ENCODE data around the gene PSEN2. TPM values are rescaled to one million over a fixed set of nuclear protein-coding genes. Genes with fewer than 3 reads are reported as not detected.
"Not testable (repeated sequence)": the region's sequence is repeated elsewhere in the genome, so short reads cannot be mapped to it uniquely, and the experiment has no call there.

Gene PSEN2
- total and polyA plus RNA-seq, 4 experiments from 2014 or later, result 3.5 to 4.9 (median 3.9) TPM

DNA sequence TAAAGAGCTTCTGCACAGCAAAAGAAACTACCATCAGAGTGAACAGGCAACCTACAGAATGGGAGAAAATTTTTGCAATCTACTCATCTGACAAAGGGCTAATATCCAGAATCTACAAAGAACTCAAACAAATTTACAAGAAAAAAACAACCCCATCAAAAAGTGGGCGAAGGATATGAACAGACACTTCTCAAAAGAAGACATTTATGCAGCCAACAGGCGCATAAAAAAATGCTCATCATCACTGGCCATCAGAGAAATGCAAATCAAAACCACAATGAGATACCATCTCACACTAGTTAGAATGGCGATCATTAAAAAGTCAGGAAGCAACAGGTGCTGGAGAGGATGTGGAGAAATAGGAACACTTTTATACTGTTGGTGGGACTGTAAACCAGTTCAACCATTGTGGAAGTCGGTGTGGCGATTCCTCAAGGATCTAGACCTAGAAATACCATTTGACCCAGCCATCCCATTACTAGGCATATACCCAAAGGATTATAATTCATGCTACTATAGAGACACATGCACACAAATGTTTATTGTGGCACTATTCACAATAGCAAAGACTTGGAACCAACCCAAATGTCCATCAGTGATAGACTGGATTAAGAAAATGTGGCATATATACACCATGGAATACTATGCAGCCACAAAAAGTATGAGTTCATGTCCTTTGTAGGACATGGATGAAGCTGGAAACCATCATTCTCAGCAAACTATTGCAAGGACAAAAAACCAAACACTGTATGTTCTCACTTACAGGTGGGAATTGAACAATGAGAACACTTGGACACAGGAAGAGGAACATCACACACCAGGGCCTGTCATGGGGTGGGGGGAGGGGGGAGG lies 59.1 kb downstream of the PSEN2 start:
- H3K27me3 Mint-ChIP-seq; H3K36me3 Mint-ChIP-seq; H3K4me1 ChIP-seq (ENCODE audit: insufficient read depth, low read length); H3K4me3 ChIP-seq (ENCODE audit: low read length in 2 of 2); H3K9me3 ChIP-seq (ENCODE audit: control insufficient read depth in 1 of 2, low read length in 2 of 2); intact Hi-C loops (cut with micrococcal nuclease); H3K27ac Mint-ChIP-seq; H3K36me3 ChIP-seq (ENCODE audit: insufficient read depth, low read length); H3K27ac ChIP-seq (ENCODE audit: low read depth, low read length); CTCF ChIA-PET (ENCODE audit: partially characterized antibody); H3K27me3 ChIP-seq (ENCODE audit: insufficient read depth, low read length); DNase-seq; H3K4me1 Mint-ChIP-seq; H3K4me3 Mint-ChIP-seq: not testable (repeated sequence)
- POLR2A ChIA-PET (ENCODE audit: partially characterized antibody), result interaction anchor here (2.1 kb wide), 1 partner anchor 11 kb away, joined by 10 read pairs; the partner anchor contains the start of gene COQ8A
- peaks cover 0 to 12% (median 8%) of the 10 kb centered on the region in 8 donors for H3K9me3 Mint-ChIP-seq

GRCh38 chr1:226934483-226935237 lies 64.2 kb downstream of the PSEN2 start:
- no peak for DNase-seq
- H3K4me3 ChIP-seq (ENCODE audit: low read length in 2 of 2), result no peak overlapping the region
- H3K4me3 Mint-ChIP-seq, result no peak overlapping the region
- peaks cover 4 to 20% (median 10%) of the 10 kb centered on the region in 4 donors for H3K4me1 Mint-ChIP-seq
- ChIA-PET CTCF (ENCODE audit: partially characterized antibody) (no interaction called here), POLR2A (ENCODE audit: partially characterized antibody) (no interaction called here)
- no peak overlapping the region for H3K27ac ChIP-seq (ENCODE audit: low read depth, low read length)
- peaks cover 15% of the 10 kb centered on the region for H3K4me1 ChIP-seq (ENCODE audit: insufficient read depth, low read length)
- no peaks in the 10 kb centered on the region for H3K36me3 ChIP-seq (ENCODE audit: insufficient read depth, low read length)
- intact Hi-C loops (cut with micrococcal nuclease), result loop anchor here (5.0 kb wide), 1 partner anchor 52 kb away; no protein-coding TSS in a partner anchor
- peaks cover 0 to 7% of the 10 kb centered on the region in 2 donors for H3K9me3 ChIP-seq (ENCODE audit: control insufficient read depth in 1 of 2, low read length in 2 of 2)
- H3K27ac Mint-ChIP-seq, result no peak overlapping the region
- peaks cover 4 to 21% (median 15%) of the 10 kb centered on the region in 8 donors for H3K9me3 Mint-ChIP-seq
- peaks cover 0 to 2% of the 10 kb centered on the region in 2 donors for H3K27me3 Mint-ChIP-seq
- H3K36me3 Mint-ChIP-seq, result peaks cover 8% of the 10 kb centered on the region in 2 donors
- no peaks in the 10 kb centered on the region for H3K27me3 ChIP-seq (ENCODE audit: insufficient read depth, low read length)

- Mint-ChIP-seq H3K4me1 (peaks cover 20 to 52% (median 33%) of the 10 kb centered on the region in 4 donors), H3K4me3 (peak overlapping the region; percentile 23 to 95 (median 90)), H3K36me3 (peaks cover 12% of the 10 kb centered on the region in 2 donors), H3K9me3 (peaks cover 4 to 21% (median 13%) of the 10 kb centered on the region in 8 donors), H3K27ac (peak overlapping the region; percentile 82 to 98 (median 97)), H3K27me3 (peaks cover 0 to 2% of the 10 kb centered on the region in 2 donors)
- POLR2A ChIA-PET (ENCODE audit: partially characterized antibody), result interaction anchor here (0.6 to 3.7 kb wide), 20 partner anchors 11 to 1493 kb away, joined by 3 to 64 read pairs (median 4); partner anchors contain the start of genes IBA57, PARP1 and SDE2
- CTCF ChIA-PET (ENCODE audit: partially characterized antibody), result interaction anchor here (0.6 to 2.3 kb wide), 8 partner anchors 13 to 956 kb away, joined by 3 to 7 read pairs (median 4); no protein-coding TSS in a partner anchor
- DNase-seq, result no peak
- Histone ChIP-seq H3K4me1 (ENCODE audit: insufficient read depth, low read length) (peaks cover 35% of the 10 kb centered on the region), H3K4me3 (ENCODE audit: low read length in 2 of 2) (no peak overlapping the region), H3K9me3 (ENCODE audit: control insufficient read depth in 1 of 2, low read length in 2 of 2) (peaks cover 0 to 7% of the 10 kb centered on the region in 2 donors), H3K36me3 (ENCODE audit: insufficient read depth, low read length) (no peaks in the 10 kb centered on the region), H3K27ac (ENCODE audit: low read depth, low read length) (peak overlapping the region; percentile 87), H3K27me3 (ENCODE audit: insufficient read depth, low read length) (no peaks in the 10 kb centered on the region)
- intact Hi-C loops (cut with micrococcal nuclease), result loop anchor here (2.0 to 5.0 kb wide), 3 partner anchors 56 to 529 kb away; partner anchors contain the start of genes ITPKB and PARP1
Measured at GRCh38 chr1:226937940-226938725, 67.7 kb downstream of the PSEN2 start.

DNA sequence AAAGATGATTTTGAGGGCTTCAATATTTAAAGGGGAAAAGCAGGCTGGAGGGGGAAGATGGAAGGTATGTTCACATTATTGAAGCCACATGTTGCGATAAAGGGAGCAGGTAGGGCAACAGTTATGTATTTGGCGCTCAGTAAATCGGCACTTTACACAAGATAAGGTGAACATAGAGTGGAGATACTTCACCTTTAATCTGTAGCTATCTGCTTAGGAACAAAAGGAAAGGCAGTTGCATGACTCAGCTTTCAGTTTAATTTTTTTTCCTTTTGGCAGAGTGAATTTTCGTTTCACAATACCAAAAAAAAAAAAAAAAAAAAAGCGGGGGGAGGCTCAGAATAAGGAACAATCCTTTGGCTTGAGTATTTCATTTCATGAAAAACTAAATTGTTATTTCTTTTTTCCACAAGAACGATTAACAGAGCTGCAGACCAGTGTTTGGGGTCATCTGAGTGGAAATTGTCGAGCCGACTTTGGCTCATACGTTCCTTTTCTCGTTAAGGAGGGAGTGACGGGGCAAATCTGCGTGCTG lies 68.6 kb downstream of the PSEN2 start:
- Histone ChIP-seq H3K4me3 (ENCODE audit: low read length in 2 of 2) (peak overlapping the region; percentile 75 to 80), H3K9me3 (ENCODE audit: control insufficient read depth in 1 of 2, low read length in 2 of 2) (peaks cover 0 to 7% of the 10 kb centered on the region in 2 donors), H3K27ac (ENCODE audit: low read depth, low read length) (peak overlapping the region; percentile 87), H3K27me3 (ENCODE audit: insufficient read depth, low read length) (no peaks in the 10 kb centered on the region), H3K36me3 (ENCODE audit: insufficient read depth, low read length) (no peaks in the 10 kb centered on the region), H3K4me1 (ENCODE audit: insufficient read depth, low read length) (peaks cover 40% of the 10 kb centered on the region)
- ChIA-PET CTCF (ENCODE audit: partially characterized antibody) (interaction anchor here (0.6 to 2.3 kb wide), 7 partner anchors 12 to 955 kb away, joined by 3 to 7 read pairs (median 4); partner anchors contain the start of gene ITPKB), POLR2A (ENCODE audit: partially characterized antibody) (interaction anchor here (0.6 to 3.7 kb wide), 39 partner anchors 8 to 1494 kb away, joined by 3 to 64 read pairs (median 4); partner anchors contain the start of genes H3-3A, IBA57, ITPKB and LIN9)
- Mint-ChIP-seq H3K27me3 (peaks cover 0 to 2% of the 10 kb centered on the region in 2 donors), H3K36me3 (peaks cover 12% of the 10 kb centered on the region in 2 donors), H3K27ac (peak overlapping the region; percentile 96 to 98 (median 97)), H3K4me3 (peak overlapping the region; percentile 89 to 95 (median 90)), H3K4me1 (peaks cover 25 to 61% (median 41%) of the 10 kb centered on the region in 4 donors), H3K9me3 (peaks cover 4 to 17% (median 12%) of the 10 kb centered on the region in 8 donors)
- DNase-seq, result no peak
- intact Hi-C loops (cut with micrococcal nuclease), result loop anchor here (2.0 to 5.0 kb wide), 3 partner anchors 57 to 530 kb away; partner anchors contain the start of genes ITPKB and PARP1

GRCh38 chr1:226939438-226940028 lies 69.1 kb downstream of the PSEN2 start:
- peak overlapping the region; percentile 96 to 98 (median 97) for H3K27ac Mint-ChIP-seq
- intact Hi-C loops (cut with micrococcal nuclease), result loop anchor here (2.0 to 5.0 kb wide), 4 partner anchors 57 to 1228 kb away; partner anchors contain the start of genes IBA57, ITPKB and PARP1
- peak in 1 of 5 donors; percentile 81 for DNase-seq
- peaks cover 2 to 12% (median 9%) of the 10 kb centered on the region in 8 donors for H3K9me3 Mint-ChIP-seq
- Histone ChIP-seq H3K27ac (ENCODE audit: low read depth, low read length) (peak overlapping the region; percentile 87), H3K36me3 (ENCODE audit: insufficient read depth, low read length) (no peaks in the 10 kb centered on the region), H3K4me1 (ENCODE audit: insufficient read depth, low read length) (peaks cover 40% of the 10 kb centered on the region), H3K27me3 (ENCODE audit: insufficient read depth, low read length) (no peaks in the 10 kb centered on the region), H3K4me3 (ENCODE audit: low read length in 2 of 2) (peak overlapping the region; percentile 75 to 80), H3K9me3 (ENCODE audit: control insufficient read depth in 1 of 2, low read length in 2 of 2) (peaks cover 0 to 7% of the 10 kb centered on the region in 2 donors)
- ChIA-PET CTCF (ENCODE audit: partially characterized antibody) (interaction anchor here (0.7 to 2.3 kb wide), 8 partner anchors 26 to 313 kb away, joined by 3 to 7 read pairs (median 4); partner anchors contain the start of gene ITPKB), POLR2A (ENCODE audit: partially characterized antibody) (interaction anchor here (0.7 to 3.7 kb wide), 41 partner anchors 9 to 1495 kb away, joined by 3 to 64 read pairs (median 4); partner anchors contain the start of genes H3-3A, ITPKB, LIN9 and PARP1)
- peak overlapping the region; percentile 89 to 95 (median 90) for H3K4me3 Mint-ChIP-seq
- peaks cover 0 to 2% of the 10 kb centered on the region in 2 donors for H3K27me3 Mint-ChIP-seq
- H3K4me1 Mint-ChIP-seq, result peaks cover 29 to 66% (median 47%) of the 10 kb centered on the region in 4 donors
- peaks cover 10 to 12% of the 10 kb centered on the region in 2 donors for H3K36me3 Mint-ChIP-seq
